HUES48 (cell line): ENCODE measurements around the gene AQP5.
A peak's percentile ranks its signal among the peaks of the same experiment; 100 is the strongest.

Experiments used
- H3K27ac ChIP-seq: one replicate; pipeline ENCODE4 v1.7.0; 2013; ENCODE audit warnings: low read depth, low read length, inconsistent platforms
- H3K27me3 ChIP-seq: 2 replicates; pipeline ENCODE4 v1.6.1; 2013; ENCODE audit warnings: mild to moderate bottlenecking, low read length; ENCODE audit not compliant: control insufficient read depth, insufficient read depth
- H3K36me3 ChIP-seq: 2 replicates; pipeline ENCODE4 v1.6.1; 2013; ENCODE audit warnings: low read length; ENCODE audit not compliant: control insufficient read depth, insufficient read depth
- H3K4me1 ChIP-seq: 2 replicates; pipeline ENCODE4 v1.6.1; 2013; ENCODE audit warnings: mild to moderate bottlenecking, low read length; ENCODE audit not compliant: control insufficient read depth, insufficient read depth
- H3K4me3 ChIP-seq: 2 replicates; pipeline ENCODE4 v1.5.1; 2013; ENCODE audit warnings: mild to moderate bottlenecking, low read depth, low read length
- H3K9ac ChIP-seq: 2 replicates; pipeline ENCODE4 v1.6.1; 2013; ENCODE audit warnings: mild to moderate bottlenecking, low read depth, low read length, moderate library complexity
- H3K9me3 ChIP-seq: 2 replicates; pipeline ENCODE4 v1.6.1; 2013; ENCODE audit warnings: low read length; ENCODE audit not compliant: control insufficient read depth, insufficient read depth

The AQP5 gene

DNA sequence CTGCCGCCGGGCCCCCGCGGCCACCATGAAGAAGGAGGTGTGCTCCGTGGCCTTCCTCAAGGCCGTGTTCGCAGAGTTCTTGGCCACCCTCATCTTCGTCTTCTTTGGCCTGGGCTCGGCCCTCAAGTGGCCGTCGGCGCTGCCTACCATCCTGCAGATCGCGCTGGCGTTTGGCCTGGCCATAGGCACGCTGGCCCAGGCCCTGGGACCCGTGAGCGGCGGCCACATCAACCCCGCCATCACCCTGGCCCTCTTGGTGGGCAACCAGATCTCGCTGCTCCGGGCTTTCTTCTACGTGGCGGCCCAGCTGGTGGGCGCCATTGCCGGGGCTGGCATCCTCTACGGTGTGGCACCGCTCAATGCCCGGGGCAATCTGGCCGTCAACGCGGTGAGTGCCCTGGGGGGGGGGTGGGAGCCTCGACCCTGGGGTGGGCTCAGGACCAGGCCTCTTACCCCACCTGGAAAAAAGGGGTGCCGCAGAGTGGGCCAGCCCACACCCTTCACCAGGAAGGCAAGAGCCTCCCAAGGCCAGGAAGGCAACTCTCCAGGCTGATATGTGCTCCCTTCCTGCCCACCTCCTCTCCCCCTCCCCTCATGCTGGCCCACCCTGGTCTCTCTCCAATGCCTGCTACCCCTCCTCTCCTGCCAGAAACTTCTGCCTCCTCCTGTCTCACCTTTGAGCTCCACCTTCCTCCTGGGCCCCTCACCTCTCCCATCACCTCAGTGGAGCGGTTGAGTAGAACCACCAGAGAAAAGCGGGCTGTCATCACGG is 507 bp downstream of the AQP5 start:
- peaks cover 22% of the 10 kb centered on the region for H3K4me1 ChIP-seq
- H3K9ac ChIP-seq: no peak overlapping the region
- no peaks in the 10 kb centered on the region for H3K9me3 ChIP-seq
- H3K36me3 ChIP-seq: no peaks in the 10 kb centered on the region
- peaks cover 80% of the 10 kb centered on the region for H3K27me3 ChIP-seq
- H3K27ac ChIP-seq: no peak overlapping the region
- peak overlapping the region; percentile 48; the same call in 1 of the 2 replicates for H3K4me3 ChIP-seq

GRCh38 chr12:49962861-49963765 is 1.4 kb downstream of the AQP5 start:
- no peaks in the 10 kb centered on the region for H3K36me3 ChIP-seq
- no peak overlapping the region for H3K9ac ChIP-seq
- peaks cover 77% of the 10 kb centered on the region for H3K27me3 ChIP-seq
- no peaks in the 10 kb centered on the region for H3K9me3 ChIP-seq
- H3K27ac ChIP-seq: no peak overlapping the region
- peaks cover 24% of the 10 kb centered on the region for H3K4me1 ChIP-seq
- no peak overlapping the region for H3K4me3 ChIP-seq

DNA sequence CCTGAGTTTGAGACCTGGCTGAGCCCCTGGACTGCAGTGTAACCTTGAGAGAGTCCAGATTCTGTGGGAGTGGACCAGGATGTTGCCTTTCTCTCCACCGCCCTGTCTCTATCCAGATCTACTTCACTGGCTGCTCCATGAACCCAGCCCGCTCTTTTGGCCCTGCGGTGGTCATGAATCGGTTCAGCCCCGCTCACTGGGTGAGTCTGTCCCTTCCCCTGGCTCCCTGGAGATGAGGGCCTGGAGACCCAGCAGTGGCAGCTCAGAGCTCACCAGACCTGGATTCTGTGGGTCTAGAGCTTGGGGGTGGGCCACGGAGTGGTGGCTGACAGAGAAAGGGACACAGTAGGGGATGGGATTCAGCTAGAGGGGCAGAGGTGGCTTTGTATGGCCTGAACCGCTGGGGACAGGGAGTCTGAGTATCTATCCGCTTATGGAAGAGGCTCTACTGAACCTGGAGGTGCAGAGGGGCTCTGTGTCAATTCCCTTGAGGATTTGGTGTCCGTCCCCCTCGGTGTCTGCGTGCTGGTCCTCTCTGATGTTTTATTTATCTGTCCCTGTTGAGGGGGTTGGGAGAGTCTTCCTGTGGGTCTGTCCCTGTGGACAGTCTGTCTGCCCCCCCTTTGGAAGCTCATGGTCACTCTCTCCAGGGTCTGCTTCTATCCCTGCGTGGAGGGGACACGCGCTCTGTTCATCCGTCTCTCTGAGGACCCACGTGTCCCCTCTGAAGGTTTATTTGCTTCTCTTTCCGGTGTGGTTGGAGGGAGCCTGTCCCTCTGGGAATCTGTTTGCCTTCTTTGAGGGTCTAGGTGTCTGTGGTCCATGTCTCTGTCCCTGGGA is 2.5 kb downstream of the AQP5 start:
- no peak overlapping the region for H3K9ac ChIP-seq
- no peaks in the 10 kb centered on the region for H3K36me3 ChIP-seq
- no peak overlapping the region for H3K27ac ChIP-seq
- no peaks in the 10 kb centered on the region for H3K9me3 ChIP-seq
- H3K4me3 ChIP-seq: no peak overlapping the region
- H3K4me1 ChIP-seq: peaks cover 23% of the 10 kb centered on the region
- peaks cover 78% of the 10 kb centered on the region for H3K27me3 ChIP-seq

DNA sequence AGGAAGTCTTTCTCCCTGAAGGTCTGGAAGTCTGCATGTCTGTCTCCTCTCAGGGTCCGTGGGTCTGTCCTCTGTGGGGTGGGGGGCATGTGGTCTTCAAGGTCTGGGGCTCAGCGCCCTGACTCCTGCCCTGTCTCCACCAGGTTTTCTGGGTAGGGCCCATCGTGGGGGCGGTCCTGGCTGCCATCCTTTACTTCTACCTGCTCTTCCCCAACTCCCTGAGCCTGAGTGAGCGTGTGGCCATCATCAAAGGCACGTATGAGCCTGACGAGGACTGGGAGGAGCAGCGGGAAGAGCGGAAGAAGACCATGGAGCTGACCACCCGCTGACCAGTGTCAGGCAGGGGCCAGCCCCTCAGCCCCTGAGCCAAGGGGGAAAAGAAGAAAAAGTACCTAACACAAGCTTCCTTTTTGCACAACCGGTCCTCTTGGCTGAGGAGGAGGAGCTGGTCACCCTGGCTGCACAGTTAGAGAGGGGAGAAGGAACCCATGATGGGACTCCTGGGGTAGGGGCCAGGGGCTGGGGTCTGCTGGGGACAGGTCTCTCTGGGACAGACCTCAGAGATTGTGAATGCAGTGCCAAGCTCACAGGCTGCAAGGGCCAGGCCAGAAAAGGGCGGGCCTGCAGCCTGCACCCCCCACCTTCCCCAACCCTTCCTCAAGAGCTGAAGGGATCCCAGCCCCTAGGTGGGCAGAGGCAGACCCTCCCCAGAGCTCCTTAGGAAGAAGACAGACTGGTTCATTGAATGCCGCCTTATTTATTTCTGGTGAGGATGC is 3.4 kb downstream of the AQP5 start:
- Histone ChIP-seq H3K9ac (no peak overlapping the region), H3K27me3 (peaks cover 73% of the 10 kb centered on the region), H3K4me3 (no peak overlapping the region), H3K9me3 (no peaks in the 10 kb centered on the region), H3K4me1 (peaks cover 15% of the 10 kb centered on the region), H3K27ac (no peak overlapping the region), H3K36me3 (no peaks in the 10 kb centered on the region)

DNA sequence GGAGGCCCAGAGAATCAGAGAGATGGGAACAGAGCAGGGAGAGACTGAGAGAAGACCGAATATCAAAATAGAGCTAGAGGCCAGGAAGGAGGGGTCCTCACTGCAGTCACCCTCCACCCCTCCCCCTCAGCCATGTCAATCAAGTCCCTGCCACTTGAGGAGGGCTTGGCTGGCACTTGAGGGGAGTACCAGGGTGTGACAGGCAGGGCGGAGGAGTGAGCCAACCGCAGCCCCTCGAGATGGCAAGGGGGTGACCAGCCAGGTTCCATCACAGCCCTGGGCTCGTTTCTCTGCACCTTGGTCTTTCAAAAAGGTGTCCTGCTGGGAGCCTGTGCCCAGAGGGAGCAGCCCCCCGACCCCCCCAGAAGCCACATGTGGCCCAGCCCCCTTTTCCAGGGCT is 4.2 kb downstream of the AQP5 start:
- no peak overlapping the region for H3K4me3 ChIP-seq
- H3K27ac ChIP-seq: no peak overlapping the region
- H3K9me3 ChIP-seq: no peaks in the 10 kb centered on the region
- peaks cover 69% of the 10 kb centered on the region for H3K27me3 ChIP-seq
- no peak overlapping the region for H3K9ac ChIP-seq
- no peaks in the 10 kb centered on the region for H3K36me3 ChIP-seq
- peaks cover 7% of the 10 kb centered on the region; the same call in 1 of the 2 replicates for H3K4me1 ChIP-seq

DNA sequence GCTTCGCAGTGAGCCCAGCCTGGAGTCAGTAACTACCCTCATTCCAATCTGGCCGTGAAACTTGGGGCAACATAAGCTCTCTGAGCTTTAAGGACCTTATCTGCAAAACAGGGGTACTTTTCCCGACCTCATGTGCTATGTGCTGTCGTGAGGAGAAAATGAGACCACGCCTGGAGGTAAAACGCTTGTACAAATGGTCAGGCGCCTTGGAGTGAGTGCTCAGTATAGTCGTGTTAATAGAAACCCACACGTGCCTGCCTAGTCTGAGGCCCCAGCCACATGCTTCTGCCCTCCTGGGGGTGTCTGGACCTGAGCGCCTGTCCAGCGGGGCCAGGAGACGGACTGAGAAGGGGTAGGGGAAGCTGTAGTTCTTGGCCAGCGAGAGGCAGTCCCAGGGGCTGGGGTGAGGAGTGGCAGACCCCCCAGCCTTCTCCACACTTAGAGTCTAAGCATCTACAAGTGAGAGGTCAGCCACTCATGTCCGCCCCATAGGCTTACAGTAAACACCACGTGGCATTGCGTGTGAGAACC is 4.9 kb downstream of the AQP5 start:
- Histone ChIP-seq H3K9me3 (no peaks in the 10 kb centered on the region), H3K9ac (no peak overlapping the region), H3K36me3 (no peaks in the 10 kb centered on the region), H3K27ac (no peak overlapping the region), H3K4me1 (peaks cover 7% of the 10 kb centered on the region; the same call in 1 of the 2 replicates), H3K27me3 (peaks cover 69% of the 10 kb centered on the region), H3K4me3 (peak overlapping the region; percentile 50; the same call in 1 of the 2 replicates)

- no peak overlapping the region for H3K9ac ChIP-seq
- peaks cover 64% of the 10 kb centered on the region for H3K27me3 ChIP-seq
- peaks cover 7% of the 10 kb centered on the region; the same call in 1 of the 2 replicates for H3K4me1 ChIP-seq
Observed at GRCh38 chr12:49967042-49967776, 5.5 kb downstream of the AQP5 start.

GRCh38 chr12:49967777-49968250 is 6.1 kb downstream of the AQP5 start:
- no peak overlapping the region for H3K9ac ChIP-seq
- peak overlapping the region; percentile 50 for H3K4me3 ChIP-seq
- no peaks in the 10 kb centered on the region for H3K9me3 ChIP-seq
- H3K4me1 ChIP-seq: peaks cover 7% of the 10 kb centered on the region; the same call in 1 of the 2 replicates
- peaks cover 59% of the 10 kb centered on the region for H3K27me3 ChIP-seq
- no peak overlapping the region for H3K27ac ChIP-seq
- no peaks in the 10 kb centered on the region for H3K36me3 ChIP-seq

More at GRCh38 chr12:49967042-49967776, 5.5 kb downstream of the AQP5 start:
- no peaks in the 10 kb centered on the region for H3K36me3 ChIP-seq
- no peaks in the 10 kb centered on the region for H3K9me3 ChIP-seq
- peak overlapping the region; percentile 50 for H3K4me3 ChIP-seq
- H3K27ac ChIP-seq: no peak overlapping the region

DNA sequence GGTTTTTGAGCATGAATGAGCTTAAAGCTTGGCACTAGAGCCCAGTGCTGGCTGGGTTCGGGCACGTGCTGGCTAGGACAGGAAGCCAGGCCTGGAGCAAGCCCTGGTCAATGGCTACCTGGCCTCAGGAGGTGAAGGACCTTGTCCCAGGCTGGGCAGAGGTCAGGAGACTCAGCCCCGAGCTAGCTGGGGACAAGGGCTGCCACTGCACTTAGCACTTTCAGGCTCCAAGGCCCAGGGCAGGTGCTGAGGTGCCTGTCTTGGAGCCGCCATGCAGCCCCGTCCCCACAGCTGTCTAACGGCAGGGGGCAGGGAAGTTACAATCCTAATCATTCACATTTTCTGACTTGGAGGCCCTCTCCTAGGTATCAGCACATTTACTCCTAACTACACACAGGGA is 6.8 kb downstream of the AQP5 start:
- peaks cover 7% of the 10 kb centered on the region; the same call in 1 of the 2 replicates for H3K4me1 ChIP-seq
- no peaks in the 10 kb centered on the region for H3K9me3 ChIP-seq
- H3K27me3 ChIP-seq: peaks cover 54% of the 10 kb centered on the region

More for the DNA sequence above, 6.8 kb downstream of the AQP5 start:
- Histone ChIP-seq H3K27ac (no peak overlapping the region), H3K36me3 (no peaks in the 10 kb centered on the region), H3K4me3 (no peak overlapping the region), H3K9ac (no peak overlapping the region)
